HEK293 (cell line): Measurements from ENCODE around the gene LPP.

Experiments used
- CTCF ChIP-seq: fragments of 450-650 bp; formaldehyde crosslinking; IDR thresholded peaks from 2 replicates; pipeline ENCODE4 v1.5.1; 2016; ENCODE audit warnings: missing biosample characterization, missing genetic modification characterization
- HOXD13 ChIP-seq: sonication (generic); formaldehyde crosslinking; IDR thresholded peaks from 2 replicates; pipeline ENCODE4 v1.8.0; 2022; ENCODE audit warnings: missing genetic modification reagents, borderline replicate concordance
- ZBTB7A ChIP-seq: fragments of 450-650 bp; formaldehyde crosslinking; IDR thresholded peaks from 2 replicates; pipeline ENCODE4 v1.5.1; 2016; ENCODE audit warnings: low read depth, missing biosample characterization, missing genetic modification characterization
- ZNF132 ChIP-seq: fragments of 450-650 bp; formaldehyde crosslinking; IDR thresholded peaks from 2 replicates; pipeline ENCODE4 v1.5.1; 2017; ENCODE audit warnings: missing biosample characterization, missing genetic modification characterization, borderline replicate concordance
- ZNF621 ChIP-seq: fragments of 450-650 bp; formaldehyde crosslinking; IDR thresholded peaks from 2 replicates; pipeline ENCODE4 v1.5.1; 2017; ENCODE audit warnings: missing biosample characterization, missing genetic modification characterization
- ZNF670 ChIP-seq: fragments of 450-650 bp; formaldehyde crosslinking; IDR thresholded peaks from 2 replicates; pipeline ENCODE4 v1.5.1; 2016; ENCODE audit warnings: missing biosample characterization, missing genetic modification characterization, low read depth
- TF ChIP-seq, protein P1 (sequence below): fragments of 450-650 bp; formaldehyde crosslinking; IDR thresholded peaks from 2 replicates; pipeline ENCODE4 v1.5.1; 2016; ENCODE audit warnings: missing biosample characterization, missing genetic modification characterization
- TF ChIP-seq, protein P2 (sequence below): fragments of 450-650 bp; formaldehyde crosslinking; IDR thresholded peaks from 2 replicates; pipeline ENCODE4 v1.5.1; 2016; ENCODE audit warnings: missing biosample characterization, missing genetic modification characterization, borderline replicate concordance

DNA sequence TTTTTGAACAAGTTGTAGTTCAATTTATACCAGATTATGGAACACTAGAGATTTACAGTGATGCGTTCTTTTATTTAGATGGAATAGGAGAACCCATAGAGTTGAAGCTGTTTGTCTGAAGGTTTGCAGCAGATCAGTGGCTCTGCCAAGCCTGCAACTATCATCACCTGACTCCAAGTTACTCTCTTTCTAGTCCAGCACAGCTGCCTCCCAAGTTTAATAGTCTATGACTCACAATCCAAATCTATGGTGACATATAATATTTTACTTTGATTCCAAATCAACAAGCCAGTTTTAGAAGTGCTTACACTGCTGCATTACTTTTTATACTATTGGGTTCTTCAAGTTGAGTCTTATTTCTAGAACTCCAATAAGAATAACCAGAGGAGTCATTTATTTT, 400.4 kb downstream of the LPP start:
- no peak for TF ChIP-seq ZBTB7A (tag by site-specific recombination)
- TF ChIP-seq CTCF: no peak
- no peak for TF ChIP-seq ZNF670 (tag by site-specific recombination)
- TF ChIP-seq ZNF621 (tag by site-specific recombination): no peak
- TF ChIP-seq, protein P1, sequence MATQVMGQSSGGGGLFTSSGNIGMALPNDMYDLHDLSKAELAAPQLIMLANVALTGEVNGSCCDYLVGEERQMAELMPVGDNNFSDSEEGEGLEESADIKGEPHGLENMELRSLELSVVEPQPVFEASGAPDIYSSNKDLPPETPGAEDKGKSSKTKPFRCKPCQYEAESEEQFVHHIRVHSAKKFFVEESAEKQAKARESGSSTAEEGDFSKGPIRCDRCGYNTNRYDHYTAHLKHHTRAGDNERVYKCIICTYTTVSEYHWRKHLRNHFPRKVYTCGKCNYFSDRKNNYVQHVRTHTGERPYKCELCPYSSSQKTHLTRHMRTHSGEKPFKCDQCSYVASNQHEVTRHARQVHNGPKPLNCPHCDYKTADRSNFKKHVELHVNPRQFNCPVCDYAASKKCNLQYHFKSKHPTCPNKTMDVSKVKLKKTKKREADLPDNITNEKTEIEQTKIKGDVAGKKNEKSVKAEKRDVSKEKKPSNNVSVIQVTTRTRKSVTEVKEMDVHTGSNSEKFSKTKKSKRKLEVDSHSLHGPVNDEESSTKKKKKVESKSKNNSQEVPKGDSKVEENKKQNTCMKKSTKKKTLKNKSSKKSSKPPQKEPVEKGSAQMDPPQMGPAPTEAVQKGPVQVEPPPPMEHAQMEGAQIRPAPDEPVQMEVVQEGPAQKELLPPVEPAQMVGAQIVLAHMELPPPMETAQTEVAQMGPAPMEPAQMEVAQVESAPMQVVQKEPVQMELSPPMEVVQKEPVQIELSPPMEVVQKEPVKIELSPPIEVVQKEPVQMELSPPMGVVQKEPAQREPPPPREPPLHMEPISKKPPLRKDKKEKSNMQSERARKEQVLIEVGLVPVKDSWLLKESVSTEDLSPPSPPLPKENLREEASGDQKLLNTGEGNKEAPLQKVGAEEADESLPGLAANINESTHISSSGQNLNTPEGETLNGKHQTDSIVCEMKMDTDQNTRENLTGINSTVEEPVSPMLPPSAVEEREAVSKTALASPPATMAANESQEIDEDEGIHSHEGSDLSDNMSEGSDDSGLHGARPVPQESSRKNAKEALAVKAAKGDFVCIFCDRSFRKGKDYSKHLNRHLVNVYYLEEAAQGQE (tag by site-specific recombination): no peak
- TF ChIP-seq ZNF132 (tag by site-specific recombination): no peak
- no peak for TF ChIP-seq HOXD13
- TF ChIP-seq, protein P2, sequence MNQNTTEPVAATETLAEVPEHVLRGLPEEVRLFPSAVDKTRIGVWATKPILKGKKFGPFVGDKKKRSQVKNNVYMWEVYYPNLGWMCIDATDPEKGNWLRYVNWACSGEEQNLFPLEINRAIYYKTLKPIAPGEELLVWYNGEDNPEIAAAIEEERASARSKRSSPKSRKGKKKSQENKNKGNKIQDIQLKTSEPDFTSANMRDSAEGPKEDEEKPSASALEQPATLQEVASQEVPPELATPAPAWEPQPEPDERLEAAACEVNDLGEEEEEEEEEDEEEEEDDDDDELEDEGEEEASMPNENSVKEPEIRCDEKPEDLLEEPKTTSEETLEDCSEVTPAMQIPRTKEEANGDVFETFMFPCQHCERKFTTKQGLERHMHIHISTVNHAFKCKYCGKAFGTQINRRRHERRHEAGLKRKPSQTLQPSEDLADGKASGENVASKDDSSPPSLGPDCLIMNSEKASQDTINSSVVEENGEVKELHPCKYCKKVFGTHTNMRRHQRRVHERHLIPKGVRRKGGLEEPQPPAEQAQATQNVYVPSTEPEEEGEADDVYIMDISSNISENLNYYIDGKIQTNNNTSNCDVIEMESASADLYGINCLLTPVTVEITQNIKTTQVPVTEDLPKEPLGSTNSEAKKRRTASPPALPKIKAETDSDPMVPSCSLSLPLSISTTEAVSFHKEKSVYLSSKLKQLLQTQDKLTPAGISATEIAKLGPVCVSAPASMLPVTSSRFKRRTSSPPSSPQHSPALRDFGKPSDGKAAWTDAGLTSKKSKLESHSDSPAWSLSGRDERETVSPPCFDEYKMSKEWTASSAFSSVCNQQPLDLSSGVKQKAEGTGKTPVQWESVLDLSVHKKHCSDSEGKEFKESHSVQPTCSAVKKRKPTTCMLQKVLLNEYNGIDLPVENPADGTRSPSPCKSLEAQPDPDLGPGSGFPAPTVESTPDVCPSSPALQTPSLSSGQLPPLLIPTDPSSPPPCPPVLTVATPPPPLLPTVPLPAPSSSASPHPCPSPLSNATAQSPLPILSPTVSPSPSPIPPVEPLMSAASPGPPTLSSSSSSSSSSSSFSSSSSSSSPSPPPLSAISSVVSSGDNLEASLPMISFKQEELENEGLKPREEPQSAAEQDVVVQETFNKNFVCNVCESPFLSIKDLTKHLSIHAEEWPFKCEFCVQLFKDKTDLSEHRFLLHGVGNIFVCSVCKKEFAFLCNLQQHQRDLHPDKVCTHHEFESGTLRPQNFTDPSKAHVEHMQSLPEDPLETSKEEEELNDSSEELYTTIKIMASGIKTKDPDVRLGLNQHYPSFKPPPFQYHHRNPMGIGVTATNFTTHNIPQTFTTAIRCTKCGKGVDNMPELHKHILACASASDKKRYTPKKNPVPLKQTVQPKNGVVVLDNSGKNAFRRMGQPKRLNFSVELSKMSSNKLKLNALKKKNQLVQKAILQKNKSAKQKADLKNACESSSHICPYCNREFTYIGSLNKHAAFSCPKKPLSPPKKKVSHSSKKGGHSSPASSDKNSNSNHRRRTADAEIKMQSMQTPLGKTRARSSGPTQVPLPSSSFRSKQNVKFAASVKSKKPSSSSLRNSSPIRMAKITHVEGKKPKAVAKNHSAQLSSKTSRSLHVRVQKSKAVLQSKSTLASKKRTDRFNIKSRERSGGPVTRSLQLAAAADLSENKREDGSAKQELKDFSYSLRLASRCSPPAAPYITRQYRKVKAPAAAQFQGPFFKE: no peak
